Osteocyte (in vitro differentiated cells): ENCODE results near the gene IFNA4. TPM values are rescaled to one million over a fixed set of nuclear protein-coding genes. Genes with fewer than 3 reads are reported as not detected.

Experiments
- DNase-seq: peaks from one replicate; pipeline ENCODE4 v3.0.0; 2021; ENCODE audit warnings: mixed read lengths; ENCODE audit not compliant: unreplicated experiment; ENCODE audit errors: extremely low spot score
- H3K27ac Mint-ChIP-seq: one replicate; pipeline ENCODE4 v1.8.0; 2021; ENCODE audit warnings: mild to moderate bottlenecking, mixed read lengths; ENCODE audit not compliant: unreplicated experiment
- H3K27me3 Mint-ChIP-seq: one replicate; pipeline ENCODE4 v1.8.0; 2021; ENCODE audit warnings: mixed read lengths; ENCODE audit not compliant: unreplicated experiment
- H3K36me3 Mint-ChIP-seq: one replicate; pipeline ENCODE4 v1.8.0; 2021; ENCODE audit warnings: mixed read lengths; ENCODE audit not compliant: unreplicated experiment
- H3K4me1 Mint-ChIP-seq: one replicate; pipeline ENCODE4 v1.8.0; 2021; ENCODE audit warnings: mixed read lengths; ENCODE audit not compliant: unreplicated experiment
- H3K4me3 Mint-ChIP-seq: one replicate; pipeline ENCODE4 v1.8.0; 2021; ENCODE audit warnings: mild to moderate bottlenecking, moderate library complexity, mixed read lengths; ENCODE audit not compliant: unreplicated experiment
- H3K9me3 Mint-ChIP-seq: one replicate; pipeline ENCODE4 v1.8.0; 2021; ENCODE audit warnings: mixed read lengths; ENCODE audit not compliant: unreplicated experiment
- CTCF ChIP-seq: fragments of 200-600 bp; sonication (generic); IDR thresholded peaks from 2 replicates; pipeline ENCODE4 v1.5.0; 2021; ENCODE audit warnings: antibody characterized with exemption, mild to moderate bottlenecking, moderate library complexity
- total RNA-seq: library from RNA; stranded (reverse); gene quantifications from 2 replicates; pipeline ENCODE4 v1.2.1, GENCODE V29; 2021

IFNA4 gene
- total RNA-seq, 1 donor from 2014 or later, result not detected

- no peak for TF ChIP-seq CTCF
- Mint-ChIP-seq H3K27me3 (peaks cover 30% of the 10 kb centered on the region), H3K27ac (no peak overlapping the region), H3K36me3 (no peaks in the 10 kb centered on the region), H3K4me1 (no peaks in the 10 kb centered on the region), H3K4me3 (no peak overlapping the region), H3K9me3 (peaks cover 27% of the 10 kb centered on the region)
- DNase-seq, result no peak
These were observed 42.8 kb downstream of the IFNA4 start for GRCh38 chr9:21144603-21145002.

- no peaks in the 10 kb centered on the region for H3K9me3 Mint-ChIP-seq
- H3K4me1 Mint-ChIP-seq, result no peaks in the 10 kb centered on the region
- no peak for DNase-seq
- no peak within 1 kb of the TSS for H3K27ac Mint-ChIP-seq
- no peaks in the 10 kb centered on the region for H3K36me3 Mint-ChIP-seq
- H3K27me3 Mint-ChIP-seq, result peaks cover 20% of the 10 kb centered on the region
- no peak within 1 kb of the TSS for H3K4me3 Mint-ChIP-seq
- peak; percentile 15 for TF ChIP-seq CTCF
These were observed 45.9 kb downstream of the IFNA4 start, which contains the start of gene IFNW1 for GRCh38 chr9:21141427-21141882. Gene IFNW1, minus strand, starts transcription at chr9:21141832. Its CDS starts 262 bp downstream, at chr9:21141570.

GRCh38 chr9:21137020-21137419, 50.4 kb downstream of the IFNA4 start:
- Mint-ChIP-seq H3K4me1 (no peaks in the 10 kb centered on the region), H3K9me3 (no peaks in the 10 kb centered on the region), H3K36me3 (no peaks in the 10 kb centered on the region), H3K27ac (no peak overlapping the region), H3K4me3 (no peak overlapping the region), H3K27me3 (peaks cover 38% of the 10 kb centered on the region)
- no peak for DNase-seq
- no peak for TF ChIP-seq CTCF

Other genes with a start within 250 kb of the IFNA4 start
- gene HACD4, start 155.9 kb downstream of the IFNA4 start, total RNA-seq, result 2.4 TPM in 2 replicates
- gene IFNB1, start 109.6 kb downstream of the IFNA4 start, total RNA-seq, result not detected in 2 replicates
- not detected in 2 replicates for gene IFNW1, start 45.8 kb downstream of the IFNA4 start, total RNA-seq
- not detected in 2 replicates for gene IFNA21, start 20.9 kb downstream of the IFNA4 start, total RNA-seq
- gene IFNA7, start 14.6 kb upstream of the IFNA4 start, total RNA-seq, result not detected in 2 replicates
- gene IFNA10, start 19.6 kb upstream of the IFNA4 start, total RNA-seq, result not detected in 2 replicates
- not detected in 2 replicates for gene IFNA16, start 29.7 kb upstream of the IFNA4 start, total RNA-seq
- not detected in 2 replicates for gene IFNA17, start 40.6 kb upstream of the IFNA4 start, total RNA-seq
- not detected in 2 replicates for gene IFNA14, start 52.4 kb upstream of the IFNA4 start, total RNA-seq
- gene IFNA5, start 117.7 kb upstream of the IFNA4 start, total RNA-seq, result not detected in 2 replicates
- 33.6 and 35.2 TPM in 2 replicates for gene KLHL9, start 147.8 kb upstream of the IFNA4 start, total RNA-seq
- not detected in 2 replicates for gene IFNA6, start 163.3 kb upstream of the IFNA4 start, total RNA-seq
- gene IFNA13, start 180.5 kb upstream of the IFNA4 start, total RNA-seq, result not detected in 2 replicates
- not detected in 2 replicates for gene IFNA2, start 197.8 kb upstream of the IFNA4 start, total RNA-seq
- not detected in 2 replicates for gene IFNA8, start 221.5 kb upstream of the IFNA4 start, total RNA-seq